ENCODE results near the gene LASP1NB.

LASP1NB gene

GRCh38 chr17:38959508-38959907 lies 34.1 kb downstream of the LASP1NB start:
- Histone ChIP-seq H3K23ac (ENCODE audit: low read depth, low read length) (peak overlapping the region; percentile 62; the same call in 1 of the 2 replicates), H2BK120ac (ENCODE audit: low read depth, low read length) (peak overlapping the region; percentile 97), H2AK9ac (replicated peaks; ENCODE audit: low read depth, low read length, poor library complexity) (no peak overlapping the region), H3K36me3 (ENCODE audit: control insufficient read depth, insufficient read depth, low read length) (no peaks in the 10 kb centered on the region), H2AK5ac (ENCODE audit: low read depth, low read length) (peak overlapping the region; percentile 91), H4K20me1 (ENCODE audit: insufficient read depth, low read length) (no peaks in the 10 kb centered on the region), H3K4me2 (ENCODE audit: low read depth, low read length) (no peak overlapping the region), H3K4ac (ENCODE audit: low read depth, low read length) (peak overlapping the region; percentile 96), H2AFZ (replicated peaks; ENCODE audit: low read length, poor library complexity) (no peak overlapping the region), H4K91ac (ENCODE audit: insufficient read depth, low read depth, low read length) (peak overlapping the region; percentile 81), H3K9me1 (ENCODE audit: insufficient read depth, low read length) (peaks cover 3% of the 10 kb centered on the region; the same call in 1 of the 2 replicates), H3K4me1 (ENCODE audit: control insufficient read depth, insufficient read depth, low read length) (peaks cover 8% of the 10 kb centered on the region), H4K8ac (ENCODE audit: low read depth in 2 of 2, low read length in 2 of 2) (peak overlapping the region; percentile 46 to 88), H2BK5ac (ENCODE audit: low read depth, low read length, poor library complexity, severe bottlenecking) (peak overlapping the region; percentile 92), H3K79me1 (ENCODE audit: low read depth in 1 of 2, low read length in 2 of 2) (0 out of 4 replicates have a peak, but pooled peaks cover 0 to 2% of the 10 kb centered on the region in 2 experiments), H2BK20ac (ENCODE audit: low read depth, low read length) (peak overlapping the region; percentile 96), H3K9ac (ENCODE audit: low read depth, low read length) (peak overlapping the region; percentile 55), H3K27ac (ENCODE audit: insufficient read depth, low read length) (peak overlapping the region; percentile 98), H4K5ac (ENCODE audit: low read depth, low read length) (peak overlapping the region; percentile 93), H3K4me3 (ENCODE audit: insufficient read depth, low read depth, low read length) (no peak overlapping the region), H3K18ac (ENCODE audit: low read depth, low read length) (peak overlapping the region; percentile 97), H3K14ac (replicated peaks; ENCODE audit: low read depth, low read length) (peak overlapping the region; percentile 86), H3K27me3 (ENCODE audit: control insufficient read depth, insufficient read depth, low read length) (no peaks in the 10 kb centered on the region), H2BK15ac (ENCODE audit: low read depth, low read length) (peak overlapping the region; percentile 63; the same call in 2 of the 3 replicates), H3K56ac (ENCODE audit: extremely low read depth, insufficient read depth, low read length) (peak overlapping the region; percentile 80), H3K9me3 (ENCODE audit: control insufficient read depth, insufficient read depth, low read length) (no peaks in the 10 kb centered on the region)
- ChIA-PET CTCF (no interaction called here), POLR2A (ENCODE audit: unreplicated experiment) (interaction anchor here (0.6 kb wide), 1 partner anchor 115 kb away, joined by 8 read pairs; no protein-coding TSS in a partner anchor)
- DNase-seq (no peak), ATAC-seq (ENCODE audit: low read depth) (no peak)
- TF ChIP-seq CHD1 (IDR thresholded peaks at IDR 0.05; ENCODE audit: low read depth, low read length): no peak
- TF ChIP-seq CEBPB (IDR thresholded peaks at IDR 0.05; ENCODE audit: low read depth, low read length): no peak
- TF ChIP-seq, protein P1, sequence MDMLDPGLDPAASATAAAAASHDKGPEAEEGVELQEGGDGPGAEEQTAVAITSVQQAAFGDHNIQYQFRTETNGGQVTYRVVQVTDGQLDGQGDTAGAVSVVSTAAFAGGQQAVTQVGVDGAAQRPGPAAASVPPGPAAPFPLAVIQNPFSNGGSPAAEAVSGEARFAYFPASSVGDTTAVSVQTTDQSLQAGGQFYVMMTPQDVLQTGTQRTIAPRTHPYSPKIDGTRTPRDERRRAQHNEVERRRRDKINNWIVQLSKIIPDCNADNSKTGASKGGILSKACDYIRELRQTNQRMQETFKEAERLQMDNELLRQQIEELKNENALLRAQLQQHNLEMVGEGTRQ (IDR thresholded peaks at IDR 0.05; ENCODE audit: low read depth, low read length): no peak
- TF ChIP-seq POLR2A (IDR thresholded peaks at IDR 0.05; ENCODE audit: low read depth, low read length): no peak
- TF ChIP-seq FOS (IDR thresholded peaks at IDR 0.05; ENCODE audit: low read depth, low read length): no peak
- TF ChIP-seq NFE2L2 (IDR thresholded peaks at IDR 0.05; ENCODE audit: low read depth, low read length): no peak
- TF ChIP-seq MXI1 (IDR thresholded peaks at IDR 0.05; ENCODE audit: borderline replicate concordance, low read depth, low read length): no peak
- no peak for TF ChIP-seq RCOR1 (IDR thresholded peaks at IDR 0.05; ENCODE audit: insufficient replicate concordance, low read length)
- no peak for TF ChIP-seq RFX5 (IDR thresholded peaks at IDR 0.05; ENCODE audit: low read depth, low read length)
- TF ChIP-seq, protein P2, sequence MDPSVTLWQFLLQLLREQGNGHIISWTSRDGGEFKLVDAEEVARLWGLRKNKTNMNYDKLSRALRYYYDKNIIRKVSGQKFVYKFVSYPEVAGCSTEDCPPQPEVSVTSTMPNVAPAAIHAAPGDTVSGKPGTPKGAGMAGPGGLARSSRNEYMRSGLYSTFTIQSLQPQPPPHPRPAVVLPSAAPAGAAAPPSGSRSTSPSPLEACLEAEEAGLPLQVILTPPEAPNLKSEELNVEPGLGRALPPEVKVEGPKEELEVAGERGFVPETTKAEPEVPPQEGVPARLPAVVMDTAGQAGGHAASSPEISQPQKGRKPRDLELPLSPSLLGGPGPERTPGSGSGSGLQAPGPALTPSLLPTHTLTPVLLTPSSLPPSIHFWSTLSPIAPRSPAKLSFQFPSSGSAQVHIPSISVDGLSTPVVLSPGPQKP (IDR thresholded peaks at IDR 0.05; ENCODE audit: borderline replicate concordance, low read depth, low read length): no peak
- TF ChIP-seq CTCF (conservative IDR thresholded peaks at IDR 0.05; ENCODE audit: low read depth, low read length): no peak
- TF ChIP-seq SMC3 (IDR thresholded peaks at IDR 0.05; ENCODE audit: low read depth, low read length): no peak
- TF ChIP-seq BHLHE40 (IDR thresholded peaks at IDR 0.05; ENCODE audit: low read depth, low read length): no peak
- no peak for TF ChIP-seq MAFK (IDR thresholded peaks at IDR 0.05; ENCODE audit: low read depth, low read length)
- TF ChIP-seq RAD21 (IDR thresholded peaks at IDR 0.05; ENCODE audit: low read length): no peak
- no peak for TF ChIP-seq MAZ (IDR thresholded peaks at IDR 0.05; ENCODE audit: borderline replicate concordance, low read depth, low read length)
- in situ Hi-C loops (cut with MboI; ENCODE audit: low sequenced_read_pairs) (no loop called here), intact Hi-C loops (cut with micrococcal nuclease) (no loop called here), dilution Hi-C loops (cut with HindIII; ENCODE audit: low sequenced_read_pairs, unreplicated experiment) (no loop called here)
- BruUV-seq (replicated peaks): no TSS peak
- WGBS, 2 experiments (ENCODE audit: extremely low coverage in 2 of 2, insufficient read length in 1 of 2): no CpG with 5 or more reads among the region's 3 CpGs

Data from IMR-90 (cell line).